ENCODE results near the gene AGBL4. TPM values are rescaled to one million over a fixed set of nuclear protein-coding genes. Genes with fewer than 3 reads are reported as not detected.
A peak's percentile ranks its signal among the peaks of the same experiment; 100 is the strongest.

AGBL4 gene
- total RNA-seq, 1 donor from 2014 or later, result 3.1 TPM

DNA sequence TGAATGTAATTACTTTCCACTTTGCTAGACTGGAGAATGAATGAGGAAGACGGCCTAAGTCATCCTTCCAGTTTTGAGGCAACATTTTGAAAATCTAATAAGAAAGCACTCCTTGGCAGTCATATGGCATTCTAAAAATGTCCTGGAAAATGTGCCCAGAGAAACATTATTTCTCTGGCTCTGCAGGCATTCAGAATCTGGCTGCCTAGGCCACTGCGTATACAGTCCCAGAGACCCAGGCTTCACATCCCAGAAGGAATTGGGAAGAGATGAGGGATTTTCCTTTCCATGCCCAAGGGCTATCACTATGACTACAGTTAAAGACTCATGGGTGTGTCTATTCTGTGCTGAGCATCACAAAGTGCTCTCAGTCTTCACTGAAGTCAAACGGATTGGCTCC, 1339.9 kb downstream of the AGBL4 start:
- no peak overlapping the region for H3K27ac Mint-ChIP-seq
- H3K27me3 Mint-ChIP-seq, result peaks cover 13% of the 10 kb centered on the region
- H3K9me3 Mint-ChIP-seq (ENCODE audit: low read depth), result no peaks in the 10 kb centered on the region
- no peak for DNase-seq (ENCODE audit: low spot score, unreplicated experiment)
- no peak overlapping the region for H3K4me3 Mint-ChIP-seq (ENCODE audit: low read depth)
- H3K36me3 Mint-ChIP-seq (ENCODE audit: insufficient read depth), result no peaks in the 10 kb centered on the region
- peaks cover 6% of the 10 kb centered on the region for H3K4me1 Mint-ChIP-seq (ENCODE audit: low read depth)
- TF ChIP-seq, protein P1, sequence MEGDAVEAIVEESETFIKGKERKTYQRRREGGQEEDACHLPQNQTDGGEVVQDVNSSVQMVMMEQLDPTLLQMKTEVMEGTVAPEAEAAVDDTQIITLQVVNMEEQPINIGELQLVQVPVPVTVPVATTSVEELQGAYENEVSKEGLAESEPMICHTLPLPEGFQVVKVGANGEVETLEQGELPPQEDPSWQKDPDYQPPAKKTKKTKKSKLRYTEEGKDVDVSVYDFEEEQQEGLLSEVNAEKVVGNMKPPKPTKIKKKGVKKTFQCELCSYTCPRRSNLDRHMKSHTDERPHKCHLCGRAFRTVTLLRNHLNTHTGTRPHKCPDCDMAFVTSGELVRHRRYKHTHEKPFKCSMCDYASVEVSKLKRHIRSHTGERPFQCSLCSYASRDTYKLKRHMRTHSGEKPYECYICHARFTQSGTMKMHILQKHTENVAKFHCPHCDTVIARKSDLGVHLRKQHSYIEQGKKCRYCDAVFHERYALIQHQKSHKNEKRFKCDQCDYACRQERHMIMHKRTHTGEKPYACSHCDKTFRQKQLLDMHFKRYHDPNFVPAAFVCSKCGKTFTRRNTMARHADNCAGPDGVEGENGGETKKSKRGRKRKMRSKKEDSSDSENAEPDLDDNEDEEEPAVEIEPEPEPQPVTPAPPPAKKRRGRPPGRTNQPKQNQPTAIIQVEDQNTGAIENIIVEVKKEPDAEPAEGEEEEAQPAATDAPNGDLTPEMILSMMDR (IDR thresholded peaks at IDR 0.05; ENCODE audit: unreplicated experiment), result no peak

DNA sequence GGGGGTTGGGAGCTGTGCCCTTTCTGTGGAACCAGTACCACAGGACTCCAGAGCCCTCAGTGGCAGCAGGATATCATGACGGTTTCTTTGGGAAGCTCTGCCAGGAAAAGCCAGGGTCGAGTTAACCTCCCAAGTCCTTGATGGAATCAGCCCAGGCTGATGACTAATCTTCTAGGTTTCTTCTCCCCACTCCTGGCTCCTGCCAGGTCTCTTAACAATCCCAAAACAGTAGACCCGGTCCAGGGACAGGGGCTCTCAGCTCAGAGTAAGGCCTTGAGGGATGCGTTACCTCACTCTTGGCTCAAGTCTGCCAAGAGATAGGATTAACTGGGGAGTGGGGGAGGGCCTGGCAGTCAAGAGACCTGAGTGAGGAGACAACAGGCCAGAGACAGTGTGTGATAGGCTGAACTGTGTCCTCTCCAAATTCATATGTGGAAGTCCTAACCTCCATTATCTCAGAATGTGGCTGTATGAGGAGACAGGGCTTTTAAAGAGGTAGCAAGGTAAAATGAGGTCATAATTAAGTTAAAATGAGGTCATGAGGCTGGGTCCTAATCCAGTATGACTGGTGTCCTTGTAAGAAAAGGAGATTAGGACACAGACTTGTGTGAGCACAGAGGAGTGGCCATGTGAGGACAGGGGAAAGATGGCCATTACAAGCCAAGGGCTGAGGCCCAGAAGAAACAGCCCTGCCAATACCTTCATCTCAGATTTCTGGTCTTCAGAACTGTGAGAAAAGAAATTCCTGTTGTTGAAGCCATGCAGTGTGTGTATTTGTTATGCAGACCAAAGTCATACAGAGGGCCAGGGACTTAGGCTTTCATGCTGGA, 1342.1 kb downstream of the AGBL4 start:
- Mint-ChIP-seq H3K9me3 (ENCODE audit: low read depth) (no peaks in the 10 kb centered on the region), H3K4me1 (ENCODE audit: low read depth) (peaks cover 8% of the 10 kb centered on the region), H3K27ac (no peak overlapping the region), H3K36me3 (ENCODE audit: insufficient read depth) (no peaks in the 10 kb centered on the region), H3K4me3 (ENCODE audit: low read depth) (no peak overlapping the region), H3K27me3 (peaks cover 18% of the 10 kb centered on the region)
- DNase-seq (ENCODE audit: low spot score, unreplicated experiment), result no peak
- TF ChIP-seq, protein P1 (IDR thresholded peaks at IDR 0.05; ENCODE audit: unreplicated experiment), result no peak

DNA sequence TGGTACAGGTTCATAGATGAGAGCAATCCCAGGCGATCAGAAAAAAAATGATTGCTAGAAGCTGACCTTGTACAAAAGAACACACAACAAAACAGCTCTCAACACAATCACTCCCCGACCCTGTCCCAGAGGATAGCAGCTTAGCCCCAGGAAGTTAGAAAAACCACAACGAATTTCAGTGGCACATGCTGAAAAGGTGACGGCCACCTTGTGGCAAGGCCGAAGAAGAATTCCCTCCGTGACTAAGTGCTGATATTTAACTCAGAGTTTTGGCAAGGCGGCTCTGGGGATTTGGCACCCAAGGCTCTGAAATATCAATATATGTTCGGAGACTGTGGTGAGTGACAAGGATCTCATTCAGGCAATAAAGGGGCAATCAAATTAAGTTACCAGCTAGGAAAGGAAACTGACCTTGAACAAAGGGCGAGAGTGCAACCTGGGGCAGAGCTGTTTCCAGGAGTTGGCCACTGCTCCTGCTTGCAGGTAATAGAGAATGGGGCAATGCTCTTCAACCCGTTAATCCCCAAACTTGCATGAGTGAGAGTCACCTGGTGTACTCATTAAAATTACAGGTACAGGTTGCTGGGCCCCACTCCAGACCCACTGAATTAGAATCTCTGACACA, 1343.2 kb downstream of the AGBL4 start:
- DNase-seq (ENCODE audit: low spot score, unreplicated experiment), result no peak
- Mint-ChIP-seq H3K27me3 (peaks cover 14% of the 10 kb centered on the region), H3K9me3 (ENCODE audit: low read depth) (no peaks in the 10 kb centered on the region), H3K27ac (no peak overlapping the region), H3K4me1 (ENCODE audit: low read depth) (peaks cover 8% of the 10 kb centered on the region), H3K36me3 (ENCODE audit: insufficient read depth) (no peaks in the 10 kb centered on the region), H3K4me3 (ENCODE audit: low read depth) (no peak overlapping the region)
- TF ChIP-seq, protein P1 (IDR thresholded peaks at IDR 0.05; ENCODE audit: unreplicated experiment), result peak; percentile 36

DNA sequence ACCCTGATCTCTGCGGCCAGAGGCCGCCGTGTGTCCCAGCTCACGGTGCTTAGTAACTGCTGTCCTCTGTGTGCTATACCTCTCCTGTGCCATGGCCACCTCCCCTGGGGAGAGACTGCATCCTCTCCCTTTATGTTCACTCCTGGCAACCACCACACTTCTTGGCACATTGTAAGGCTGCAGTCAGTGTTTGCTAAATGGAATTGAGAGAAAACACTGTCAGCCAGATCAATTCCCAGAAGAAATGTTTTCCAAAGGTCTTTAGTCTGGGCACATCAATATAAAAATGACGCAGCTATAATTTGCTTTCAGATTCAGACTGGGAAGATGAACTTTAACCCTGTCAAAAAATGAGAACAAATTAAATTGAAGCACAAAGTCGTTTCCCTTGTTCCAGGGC, 1343.9 kb downstream of the AGBL4 start:
- no peaks in the 10 kb centered on the region for H3K36me3 Mint-ChIP-seq (ENCODE audit: insufficient read depth)
- H3K27ac Mint-ChIP-seq, result peak overlapping the region; percentile 75

More for the DNA sequence above, 1343.9 kb downstream of the AGBL4 start:
- Mint-ChIP-seq H3K4me3 (ENCODE audit: low read depth) (no peak overlapping the region), H3K27me3 (peaks cover 20% of the 10 kb centered on the region), H3K4me1 (ENCODE audit: low read depth) (peaks cover 8% of the 10 kb centered on the region), H3K9me3 (ENCODE audit: low read depth) (no peaks in the 10 kb centered on the region)
- TF ChIP-seq, protein P1 (IDR thresholded peaks at IDR 0.05; ENCODE audit: unreplicated experiment), result no peak
- DNase-seq (ENCODE audit: low spot score, unreplicated experiment), result no peak
